Osteocyte (in vitro differentiated cells): ENCODE data around the gene CNN2. TPM values are rescaled to one million over a fixed set of nuclear protein-coding genes. Genes with fewer than 3 reads are reported as not detected.

Experiments
- DNase-seq: peaks from one replicate; pipeline ENCODE4 v3.0.0; 2021; ENCODE audit warnings: mixed read lengths; ENCODE audit not compliant: unreplicated experiment; ENCODE audit errors: extremely low spot score
- H3K27ac Mint-ChIP-seq: one replicate; pipeline ENCODE4 v1.8.0; 2021; ENCODE audit warnings: mild to moderate bottlenecking, mixed read lengths; ENCODE audit not compliant: unreplicated experiment
- H3K27me3 Mint-ChIP-seq: one replicate; pipeline ENCODE4 v1.8.0; 2021; ENCODE audit warnings: mixed read lengths; ENCODE audit not compliant: unreplicated experiment
- H3K36me3 Mint-ChIP-seq: one replicate; pipeline ENCODE4 v1.8.0; 2021; ENCODE audit warnings: mixed read lengths; ENCODE audit not compliant: unreplicated experiment
- H3K4me1 Mint-ChIP-seq: one replicate; pipeline ENCODE4 v1.8.0; 2021; ENCODE audit warnings: mixed read lengths; ENCODE audit not compliant: unreplicated experiment
- H3K4me3 Mint-ChIP-seq: one replicate; pipeline ENCODE4 v1.8.0; 2021; ENCODE audit warnings: mild to moderate bottlenecking, moderate library complexity, mixed read lengths; ENCODE audit not compliant: unreplicated experiment
- H3K9me3 Mint-ChIP-seq: one replicate; pipeline ENCODE4 v1.8.0; 2021; ENCODE audit warnings: mixed read lengths; ENCODE audit not compliant: unreplicated experiment
- total RNA-seq: library from RNA; stranded (reverse); gene quantifications from 2 replicates; pipeline ENCODE4 v1.2.1, GENCODE V29; 2021
- TF ChIP-seq, protein P1 (sequence below): fragments of 200-600 bp; sonication (generic); IDR thresholded peaks from 2 replicates; pipeline ENCODE4 v1.5.0; 2021; ENCODE audit warnings: antibody characterized with exemption, mild to moderate bottlenecking, moderate library complexity

Gene CNN2
- total RNA-seq, 1 donor from 2014 or later = 327 TPM

DNA sequence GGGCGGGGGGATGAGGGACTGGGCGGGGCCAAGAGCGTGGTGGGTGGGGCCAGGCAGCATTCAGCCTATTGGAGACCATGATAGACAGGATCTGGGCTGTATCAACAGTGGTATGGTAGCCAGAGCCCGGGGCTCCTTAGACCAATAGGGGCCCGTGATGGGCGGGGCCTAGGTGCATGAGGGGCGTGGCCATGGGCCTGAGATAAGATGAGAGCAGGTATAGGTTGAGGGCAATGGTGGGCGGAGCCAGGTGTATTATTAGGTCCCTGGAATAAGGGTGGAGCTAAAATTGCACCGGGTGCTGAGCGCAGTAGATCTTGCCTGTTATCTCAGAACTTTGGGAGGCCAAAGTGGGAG, 18.8 kb downstream of the CNN2 start:
- no peaks in the 10 kb centered on the region for H3K9me3 Mint-ChIP-seq
- TF ChIP-seq, protein P1, sequence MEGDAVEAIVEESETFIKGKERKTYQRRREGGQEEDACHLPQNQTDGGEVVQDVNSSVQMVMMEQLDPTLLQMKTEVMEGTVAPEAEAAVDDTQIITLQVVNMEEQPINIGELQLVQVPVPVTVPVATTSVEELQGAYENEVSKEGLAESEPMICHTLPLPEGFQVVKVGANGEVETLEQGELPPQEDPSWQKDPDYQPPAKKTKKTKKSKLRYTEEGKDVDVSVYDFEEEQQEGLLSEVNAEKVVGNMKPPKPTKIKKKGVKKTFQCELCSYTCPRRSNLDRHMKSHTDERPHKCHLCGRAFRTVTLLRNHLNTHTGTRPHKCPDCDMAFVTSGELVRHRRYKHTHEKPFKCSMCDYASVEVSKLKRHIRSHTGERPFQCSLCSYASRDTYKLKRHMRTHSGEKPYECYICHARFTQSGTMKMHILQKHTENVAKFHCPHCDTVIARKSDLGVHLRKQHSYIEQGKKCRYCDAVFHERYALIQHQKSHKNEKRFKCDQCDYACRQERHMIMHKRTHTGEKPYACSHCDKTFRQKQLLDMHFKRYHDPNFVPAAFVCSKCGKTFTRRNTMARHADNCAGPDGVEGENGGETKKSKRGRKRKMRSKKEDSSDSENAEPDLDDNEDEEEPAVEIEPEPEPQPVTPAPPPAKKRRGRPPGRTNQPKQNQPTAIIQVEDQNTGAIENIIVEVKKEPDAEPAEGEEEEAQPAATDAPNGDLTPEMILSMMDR = no peak
- no peaks in the 10 kb centered on the region for H3K36me3 Mint-ChIP-seq
- no peak for DNase-seq
- peaks cover 14% of the 10 kb centered on the region for H3K4me1 Mint-ChIP-seq
- H3K27ac Mint-ChIP-seq = no peak overlapping the region
- H3K27me3 Mint-ChIP-seq = no peaks in the 10 kb centered on the region
- H3K4me3 Mint-ChIP-seq = no peak overlapping the region

DNA sequence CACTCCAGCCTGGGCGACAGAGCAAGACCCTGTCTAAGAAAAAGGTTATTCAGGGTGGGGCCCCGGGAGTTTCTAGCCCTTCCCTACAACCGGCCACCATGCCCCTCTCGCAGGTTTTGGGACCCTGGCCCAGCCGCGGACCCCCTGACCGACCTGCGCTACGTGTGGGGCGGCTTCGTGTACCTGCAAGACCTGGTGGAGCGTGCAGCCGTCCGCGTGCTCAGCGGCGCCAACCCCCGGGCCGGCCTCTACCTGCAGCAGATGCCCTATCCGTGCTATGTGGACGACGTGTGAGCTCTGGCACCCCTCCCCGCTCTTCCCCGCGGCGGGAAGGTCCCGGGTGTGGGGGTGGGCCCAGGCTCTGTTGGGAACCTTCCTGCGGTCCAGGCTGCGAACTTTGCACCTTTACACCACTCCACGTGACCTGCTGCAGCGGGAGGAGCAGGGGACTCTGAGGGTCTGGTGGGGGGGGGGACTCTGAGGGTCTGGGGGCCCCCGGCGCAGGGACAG, 19.8 kb downstream of the CNN2 start:
- no peaks in the 10 kb centered on the region for H3K27me3 Mint-ChIP-seq
- H3K4me1 Mint-ChIP-seq = peaks cover 4% of the 10 kb centered on the region
- H3K9me3 Mint-ChIP-seq = no peaks in the 10 kb centered on the region
- no peak for DNase-seq
- H3K36me3 Mint-ChIP-seq = no peaks in the 10 kb centered on the region
- H3K4me3 Mint-ChIP-seq = no peak overlapping the region
- H3K27ac Mint-ChIP-seq = no peak overlapping the region
- TF ChIP-seq, protein P1 = no peak

DNA sequence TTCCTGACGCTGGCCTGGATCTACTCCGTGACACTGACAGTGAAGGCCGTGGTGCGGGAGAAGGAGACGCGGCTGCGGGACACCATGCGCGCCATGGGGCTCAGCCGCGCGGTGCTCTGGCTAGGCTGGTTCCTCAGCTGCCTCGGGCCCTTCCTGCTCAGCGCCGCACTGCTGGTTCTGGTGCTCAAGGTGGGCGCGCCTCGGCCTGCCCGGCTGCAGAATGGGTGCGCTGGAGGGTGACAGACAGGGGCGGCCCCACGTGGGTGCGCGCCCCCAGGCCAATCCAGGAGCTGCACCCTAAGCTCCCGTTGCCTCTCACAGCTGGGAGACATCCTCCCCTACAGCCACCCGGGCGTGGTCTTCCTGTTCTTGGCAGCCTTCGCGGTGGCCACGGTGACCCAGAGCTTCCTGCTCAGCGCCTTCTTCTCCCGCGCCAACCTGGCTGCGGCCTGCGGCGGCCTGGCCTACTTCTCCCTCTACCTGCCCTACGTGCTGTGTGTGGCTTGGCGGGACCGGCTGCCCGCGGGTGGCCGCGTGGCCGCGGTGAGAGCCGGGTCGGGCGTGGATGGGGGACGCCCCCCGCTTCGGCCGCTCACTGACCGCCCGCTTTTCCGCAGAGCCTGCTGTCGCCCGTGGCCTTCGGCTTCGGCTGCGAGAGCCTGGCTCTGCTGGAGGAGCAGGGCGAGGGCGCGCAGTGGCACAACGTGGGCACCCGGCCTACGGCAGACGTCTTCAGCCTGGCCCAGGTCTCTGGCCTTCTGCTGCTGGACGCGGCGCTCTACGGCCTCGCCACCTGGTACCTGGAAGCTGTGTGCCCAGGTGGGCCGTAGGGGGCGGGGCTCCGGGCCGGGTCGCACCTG, 20.7 kb downstream of the CNN2 start:
- no peak for DNase-seq
- no peaks in the 10 kb centered on the region for H3K4me1 Mint-ChIP-seq
- H3K4me3 Mint-ChIP-seq = no peak overlapping the region
- H3K9me3 Mint-ChIP-seq = no peaks in the 10 kb centered on the region
- H3K27me3 Mint-ChIP-seq = no peaks in the 10 kb centered on the region
- no peak overlapping the region for H3K27ac Mint-ChIP-seq
- no peaks in the 10 kb centered on the region for H3K36me3 Mint-ChIP-seq
- TF ChIP-seq, protein P1 = no peak

DNA sequence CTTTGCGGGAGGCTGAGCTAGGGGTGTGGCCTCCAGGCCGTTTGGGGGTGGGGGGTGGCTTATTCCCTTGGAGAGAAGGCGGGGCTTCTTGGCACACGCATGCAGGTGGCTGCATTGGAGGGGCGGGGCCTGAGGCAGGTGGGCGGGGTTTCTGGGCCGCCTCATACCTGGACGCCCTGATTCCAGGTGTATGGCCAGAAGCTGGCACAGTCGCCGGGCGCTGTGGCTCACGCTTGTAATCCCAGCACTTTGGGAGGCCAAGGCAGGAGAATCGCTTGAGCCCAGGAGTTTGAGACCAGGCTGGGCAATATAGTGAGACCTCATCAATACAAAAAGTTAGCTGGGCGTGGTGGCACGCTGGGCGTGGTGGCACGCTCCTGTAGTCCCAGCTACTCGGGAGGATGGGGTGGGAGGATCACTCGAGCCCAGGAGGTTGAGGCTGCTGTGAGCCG, 21.3 kb downstream of the CNN2 start:
- no peaks in the 10 kb centered on the region for H3K27me3 Mint-ChIP-seq
- no peaks in the 10 kb centered on the region for H3K4me1 Mint-ChIP-seq
- H3K9me3 Mint-ChIP-seq = no peaks in the 10 kb centered on the region
- H3K27ac Mint-ChIP-seq = no peak overlapping the region
- H3K4me3 Mint-ChIP-seq = no peak overlapping the region
- no peaks in the 10 kb centered on the region for H3K36me3 Mint-ChIP-seq
- DNase-seq = no peak
- TF ChIP-seq, protein P1 = no peak

DNA sequence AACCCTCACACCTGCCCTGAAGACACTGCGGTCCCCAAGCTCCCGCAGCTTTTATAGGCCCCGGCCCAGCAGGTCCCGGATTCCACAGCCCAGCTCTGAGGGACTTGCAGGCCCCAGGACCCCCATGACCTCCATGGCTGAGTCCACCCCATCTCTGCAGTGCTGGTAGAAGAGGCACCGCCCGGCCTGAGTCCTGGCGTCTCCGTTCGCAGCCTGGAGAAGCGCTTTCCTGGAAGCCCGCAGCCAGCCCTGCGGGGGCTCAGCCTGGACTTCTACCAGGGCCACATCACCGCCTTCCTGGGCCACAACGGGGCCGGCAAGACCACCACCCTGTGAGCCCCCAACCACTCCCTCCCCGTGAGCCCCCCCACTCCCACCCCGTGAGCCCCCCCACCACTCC, 22.7 kb downstream of the CNN2 start:
- no peak overlapping the region for H3K27ac Mint-ChIP-seq
- H3K36me3 Mint-ChIP-seq = no peaks in the 10 kb centered on the region
- H3K4me3 Mint-ChIP-seq = no peak overlapping the region
- H3K4me1 Mint-ChIP-seq = no peaks in the 10 kb centered on the region
- H3K27me3 Mint-ChIP-seq = no peaks in the 10 kb centered on the region
- TF ChIP-seq, protein P1 = no peak
- H3K9me3 Mint-ChIP-seq = no peaks in the 10 kb centered on the region
- no peak for DNase-seq
